T-helper 1 cell (primary cell): ENCODE results near the gene GPC3.

Experiments
- DNase-seq, 5 donors: peaks; one replicate each; pipeline ENCODE4 v3.0.0-alpha.2; 2012 to 2020

Gene GPC3

DNA sequence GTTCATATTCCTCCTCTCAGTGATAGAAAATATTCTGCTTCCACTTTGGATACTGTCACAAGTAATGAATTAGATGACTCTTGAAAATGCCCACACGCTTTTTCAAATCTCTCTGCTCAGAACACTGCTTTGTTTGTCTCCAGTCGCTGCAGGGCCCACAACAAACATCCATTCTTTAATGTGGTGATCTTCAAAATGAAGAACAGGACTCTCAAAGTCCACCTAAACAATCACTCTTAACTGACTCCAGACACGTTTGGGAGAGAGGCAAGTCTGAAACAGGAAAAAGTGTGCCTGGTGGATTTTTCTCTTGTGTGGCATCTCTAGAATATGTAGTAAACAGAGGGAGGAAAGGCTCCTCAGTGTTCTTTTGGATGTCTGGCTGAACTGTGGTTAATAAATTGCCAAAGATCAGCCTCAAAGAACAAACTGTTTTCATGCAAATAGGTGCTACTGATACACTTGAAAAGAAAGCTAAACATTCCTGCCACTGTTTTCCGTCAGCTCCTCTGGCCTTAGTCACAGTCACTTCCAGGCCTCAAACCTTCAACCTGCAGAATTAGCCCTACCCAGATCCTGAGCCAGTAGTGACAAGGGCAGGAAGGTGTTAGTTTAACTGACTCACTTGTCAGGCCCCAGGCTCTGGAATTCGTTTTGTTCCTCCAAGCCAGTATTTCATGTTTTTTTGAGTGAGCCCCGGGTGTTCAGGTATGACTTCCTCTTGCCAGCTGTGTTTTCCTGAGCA, 310.5 kb downstream of the GPC3 start:
- no peak for DNase-seq

DNA sequence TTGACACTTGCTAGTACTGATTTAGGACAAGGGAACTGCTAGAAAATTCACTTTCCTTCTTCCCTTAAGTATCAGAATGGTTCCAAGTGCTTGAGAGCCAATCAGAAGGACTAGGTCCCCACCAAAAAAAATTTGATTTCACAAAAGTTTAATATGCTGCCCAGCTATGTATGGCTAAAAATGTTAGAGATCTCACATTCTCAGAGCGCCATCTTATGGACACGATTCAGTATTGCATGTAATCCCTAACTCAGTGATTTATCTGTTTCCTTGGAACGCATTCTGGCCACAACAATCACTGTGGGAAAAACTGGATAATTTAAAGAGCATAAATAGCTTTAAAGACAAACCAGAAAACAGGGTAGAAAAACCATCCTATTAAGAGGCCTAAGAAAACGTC, 315.0 kb downstream of the GPC3 start:
- DNase-seq = peak in 1 of 5 donors; percentile 8

DNA sequence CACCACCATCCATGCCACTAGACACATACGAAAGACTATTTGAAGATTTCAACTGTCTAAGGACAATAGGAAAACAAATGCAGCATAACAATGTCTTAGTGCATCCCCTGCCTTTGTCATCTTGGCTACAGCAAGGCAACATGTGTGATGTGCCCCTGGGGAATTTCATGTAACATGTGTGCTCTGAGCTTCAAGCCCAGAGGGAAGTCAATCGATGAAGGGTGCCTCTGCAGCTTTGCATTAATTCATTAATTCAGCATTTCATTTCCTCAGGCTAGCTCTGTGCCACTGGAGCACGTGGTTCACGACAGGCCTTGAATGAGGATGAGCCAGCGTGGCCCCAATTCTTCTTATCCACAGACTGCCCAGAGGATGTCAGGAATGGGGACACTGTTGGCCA, 316.2 kb downstream of the GPC3 start:
- DNase-seq = no peak

DNA sequence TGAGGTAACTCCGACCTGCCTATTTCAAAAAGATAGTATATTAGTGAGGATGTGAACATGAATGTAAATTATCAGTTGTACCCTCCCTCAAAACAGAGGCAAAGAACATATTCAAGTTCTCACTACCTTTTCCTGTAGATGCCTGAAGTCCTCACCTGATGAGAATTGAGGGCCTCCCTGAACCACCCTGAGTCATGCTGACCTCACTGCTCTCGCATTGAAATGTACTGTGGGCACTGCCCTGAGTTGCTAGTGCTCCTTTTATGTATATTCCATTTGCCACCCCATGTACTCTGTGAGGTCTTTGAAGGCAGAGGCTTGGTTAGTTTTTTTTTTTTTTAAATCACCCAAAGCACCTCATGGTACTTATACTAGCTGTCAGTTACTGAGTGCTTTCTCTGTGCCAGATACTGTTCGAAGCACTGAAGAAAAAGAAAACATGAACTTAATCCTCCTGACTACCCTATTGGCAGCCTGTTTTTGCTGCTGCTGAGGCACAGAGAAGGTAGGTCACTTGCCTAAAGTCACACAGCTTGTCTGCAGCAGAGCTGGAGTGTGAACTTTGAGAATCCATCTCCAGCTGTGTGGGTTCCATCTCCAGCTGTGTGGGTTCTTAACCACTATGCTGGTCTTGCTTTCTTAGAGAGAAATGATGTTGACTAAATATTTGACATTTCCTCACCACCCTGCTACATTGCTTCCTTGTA, 317.0 kb downstream of the GPC3 start:
- DNase-seq = no peak

DNA sequence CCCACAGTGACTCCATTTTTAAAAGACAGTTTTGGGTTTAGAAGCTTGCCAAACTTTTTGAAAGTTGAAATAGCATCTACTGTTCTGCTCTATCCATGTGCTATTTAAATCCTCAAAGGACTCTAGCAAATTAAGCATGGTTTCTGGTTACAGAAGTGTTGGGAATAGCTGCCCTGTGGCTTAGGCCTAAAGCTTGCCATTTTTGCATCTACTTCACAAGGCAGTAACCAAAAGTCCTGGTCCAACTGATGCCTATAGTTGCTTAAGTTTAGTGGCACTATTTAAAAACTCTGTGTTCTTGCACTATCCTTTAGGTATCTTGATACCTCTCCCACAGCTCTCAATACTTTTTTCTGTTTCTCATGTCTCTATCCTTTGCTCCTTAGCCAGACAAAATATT, 319.1 kb downstream of the GPC3 start:
- no peak for DNase-seq

DNA sequence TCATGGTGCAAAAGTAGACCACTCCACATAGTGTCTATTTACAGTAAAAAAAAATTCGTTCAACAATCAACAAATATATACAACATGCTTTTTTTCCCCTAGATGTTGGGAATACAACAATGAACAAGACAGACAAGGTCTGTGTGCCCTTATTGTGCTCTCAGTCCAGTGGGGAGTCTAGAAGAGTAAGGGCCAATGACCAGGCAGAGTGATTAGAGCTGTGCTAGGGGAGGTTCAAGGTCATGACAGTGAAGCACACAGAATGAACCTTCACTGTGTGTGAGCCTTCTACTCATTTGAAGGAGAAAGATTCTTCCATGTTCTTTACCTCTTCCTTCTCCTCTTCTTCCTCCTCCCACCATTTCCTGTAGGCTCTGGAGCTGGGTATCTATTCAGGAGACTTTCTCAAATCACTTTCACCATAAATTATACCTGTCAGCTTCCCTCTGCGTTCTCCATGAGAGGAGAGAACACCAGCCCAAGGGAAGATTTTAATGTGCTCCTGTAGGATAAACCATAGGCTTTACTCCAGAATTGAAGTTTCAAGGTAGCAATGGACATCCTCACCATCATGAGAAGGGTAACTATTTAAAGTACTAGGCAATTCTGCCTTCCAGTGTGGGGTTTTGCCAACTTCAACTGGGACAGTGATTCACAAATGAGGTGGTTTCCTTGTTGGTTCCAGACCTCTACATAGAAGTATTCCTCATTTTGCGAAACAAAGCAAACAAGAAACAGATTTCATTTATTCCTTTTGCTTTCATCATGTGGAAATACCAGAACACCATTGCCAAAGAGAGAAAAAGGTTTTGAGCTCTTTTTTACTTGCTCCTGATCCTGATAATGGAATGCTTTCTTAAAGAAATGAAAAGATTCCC, 323.2 kb downstream of the GPC3 start:
- DNase-seq = no peak

DNA sequence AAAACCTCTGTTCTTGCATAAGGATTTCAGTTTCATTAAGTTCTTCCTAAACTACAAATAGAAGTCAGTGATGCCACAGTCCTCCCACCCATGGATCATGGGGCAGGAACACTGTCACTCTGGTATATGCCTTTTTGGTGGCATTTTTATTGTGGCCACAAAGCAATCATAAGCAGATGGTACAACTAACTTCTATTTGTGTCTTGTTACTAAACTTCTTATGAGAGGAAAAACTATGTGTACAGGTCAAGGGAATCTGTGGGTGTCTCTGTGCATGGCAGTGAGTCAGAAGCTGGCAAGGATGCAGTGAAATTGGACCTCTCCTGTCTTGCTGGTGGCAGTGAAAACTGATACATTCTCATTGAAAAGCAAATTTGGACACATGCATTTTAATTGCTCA, 325.1 kb downstream of the GPC3 start:
- no peak for DNase-seq

DNA sequence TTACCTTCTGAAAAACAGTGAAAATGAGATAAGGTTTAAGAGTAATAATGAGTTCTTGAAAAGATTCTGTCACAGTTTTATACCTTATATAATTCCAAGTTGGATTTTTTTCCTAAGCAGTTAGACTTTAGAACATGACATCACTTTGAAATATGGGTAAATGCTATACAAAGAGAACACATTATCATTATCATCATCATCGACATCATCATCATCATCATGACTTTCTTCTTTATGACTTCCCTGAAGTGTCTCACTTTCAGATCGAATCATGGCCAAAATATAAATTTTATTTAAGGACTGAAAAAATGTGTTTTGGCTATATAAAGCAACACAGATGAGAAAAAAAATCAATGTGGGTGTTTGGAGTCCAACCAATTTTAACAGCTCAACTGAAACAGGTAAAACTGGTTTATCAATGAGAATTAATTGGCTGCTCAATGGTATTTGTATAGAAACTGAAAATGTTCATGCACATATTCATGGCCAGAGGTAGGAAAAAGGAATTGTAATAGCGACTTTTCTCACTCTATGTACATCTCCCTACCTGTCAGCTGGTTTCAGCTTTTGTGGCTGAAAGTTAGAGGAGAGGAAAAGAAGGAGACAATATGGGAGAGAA, 327.0 kb downstream of the GPC3 start:
- no peak for DNase-seq

DNA sequence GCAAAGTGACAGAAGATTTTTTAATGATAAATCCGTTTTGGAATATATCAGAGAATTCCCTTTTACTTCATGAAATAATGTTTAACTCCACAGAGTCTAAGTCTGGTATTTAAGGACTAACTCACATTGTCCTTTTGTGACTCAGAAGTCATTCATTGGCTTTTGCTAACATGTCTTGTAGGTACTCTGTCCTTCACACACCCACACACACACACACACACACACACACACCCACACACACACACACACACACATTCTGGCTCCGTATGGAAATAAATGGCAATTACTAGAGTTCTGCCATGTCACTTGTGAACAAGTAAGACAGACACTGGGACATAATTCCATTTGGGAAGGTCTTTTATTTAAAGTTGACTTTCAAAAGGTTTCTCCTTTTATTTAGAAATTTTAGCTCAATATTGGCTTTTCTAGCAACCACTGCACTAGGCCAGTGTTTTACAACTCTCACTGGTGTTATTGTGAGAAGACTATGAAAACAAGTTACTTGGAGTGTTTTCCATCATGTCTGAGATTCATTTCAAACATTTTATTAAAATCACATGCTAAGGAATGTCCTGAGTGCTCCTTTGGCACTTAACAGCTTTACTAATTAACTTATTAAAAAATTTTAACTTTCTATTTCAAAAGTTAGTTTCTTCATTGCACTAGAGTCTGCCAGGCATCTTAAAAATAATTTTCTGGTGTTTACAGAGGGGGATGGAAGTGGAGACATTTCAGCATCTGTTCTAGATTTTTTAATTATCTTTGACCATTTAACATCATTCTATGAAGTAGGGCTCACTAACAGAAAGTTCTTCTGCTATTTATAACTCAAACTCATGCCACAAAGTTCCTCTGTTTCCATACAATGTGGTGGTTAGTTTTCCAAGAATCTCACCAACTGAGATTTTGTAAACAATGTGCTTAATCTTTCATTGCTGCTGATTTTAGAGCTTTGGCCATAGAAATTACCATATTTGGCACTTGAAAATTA, 329.8 kb downstream of the GPC3 start:
- DNase-seq = no peak

DNA sequence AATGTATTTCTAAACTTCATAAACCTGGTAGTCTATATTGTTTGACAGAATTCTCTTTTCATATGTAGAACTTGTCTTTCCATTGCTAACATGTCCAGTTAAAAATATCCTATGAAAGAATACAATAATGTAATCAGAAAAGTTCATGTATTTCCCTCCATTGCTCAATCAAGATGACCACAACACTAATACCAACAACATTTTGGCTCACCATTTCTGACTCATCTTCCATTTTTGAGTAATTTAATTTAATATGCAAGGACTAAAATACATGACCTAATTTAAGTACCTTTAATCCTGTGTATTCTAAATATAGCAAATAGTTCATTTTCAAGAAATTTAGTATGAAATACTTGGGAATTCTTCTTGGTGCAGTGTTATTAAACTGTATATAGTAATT, 330.6 kb downstream of the GPC3 start:
- DNase-seq = no peak

DNA sequence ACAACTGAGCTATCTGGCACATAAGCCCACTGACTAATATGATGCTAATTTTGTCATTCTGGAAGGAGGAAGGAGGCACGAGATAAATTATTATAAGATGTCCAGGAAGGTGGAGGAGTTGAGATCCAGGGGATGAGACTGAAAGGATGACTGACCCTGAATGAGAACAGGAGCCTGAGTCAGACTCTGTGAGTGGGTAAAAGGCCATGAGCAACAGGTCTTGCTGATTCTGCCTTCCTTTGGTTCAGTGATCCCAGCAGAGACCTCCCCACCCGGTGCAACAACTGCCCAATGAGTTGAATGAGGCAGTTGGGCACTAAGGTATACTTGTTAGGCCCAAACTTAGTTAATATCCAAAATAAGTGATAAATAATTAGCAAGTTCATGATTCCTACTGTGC, 332.0 kb downstream of the GPC3 start:
- no peak for DNase-seq

DNA sequence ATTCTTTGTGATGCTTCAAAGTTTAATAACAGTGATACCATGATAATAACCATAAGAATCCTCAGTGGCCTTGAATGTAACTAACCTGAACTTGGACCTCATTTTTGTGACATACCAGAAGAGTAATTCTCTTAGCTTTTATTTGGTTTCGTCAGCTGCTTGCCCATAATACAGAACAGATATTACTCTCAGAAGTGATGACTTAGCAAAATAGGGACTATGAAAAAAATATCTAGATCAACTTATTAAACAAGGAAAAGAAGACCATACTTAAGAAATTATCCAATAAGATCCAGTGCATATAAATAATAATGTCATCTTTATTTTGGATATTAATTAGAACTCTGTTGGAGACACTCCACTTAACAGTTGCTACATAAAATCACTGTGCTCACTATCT, 333.2 kb downstream of the GPC3 start:
- DNase-seq = no peak

DNA sequence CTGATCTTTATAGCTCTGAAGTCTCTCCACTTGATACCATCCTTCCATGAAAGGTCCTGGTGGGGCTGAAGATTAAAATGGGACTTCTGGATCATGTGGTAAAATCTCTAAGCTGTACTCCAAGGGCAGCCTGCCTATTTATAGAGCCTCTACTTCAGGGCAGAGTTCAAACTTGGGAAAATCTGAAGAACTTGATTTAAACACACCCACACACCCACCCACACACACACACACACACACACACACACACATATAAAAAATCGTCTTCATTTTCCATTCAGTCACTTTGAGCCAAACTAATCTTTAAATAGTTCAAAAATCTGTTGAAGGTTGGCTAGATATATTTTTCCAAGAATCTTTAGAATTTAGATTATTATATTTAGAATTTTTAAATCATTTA, 335.2 kb downstream of the GPC3 start:
- no peak for DNase-seq

DNA sequence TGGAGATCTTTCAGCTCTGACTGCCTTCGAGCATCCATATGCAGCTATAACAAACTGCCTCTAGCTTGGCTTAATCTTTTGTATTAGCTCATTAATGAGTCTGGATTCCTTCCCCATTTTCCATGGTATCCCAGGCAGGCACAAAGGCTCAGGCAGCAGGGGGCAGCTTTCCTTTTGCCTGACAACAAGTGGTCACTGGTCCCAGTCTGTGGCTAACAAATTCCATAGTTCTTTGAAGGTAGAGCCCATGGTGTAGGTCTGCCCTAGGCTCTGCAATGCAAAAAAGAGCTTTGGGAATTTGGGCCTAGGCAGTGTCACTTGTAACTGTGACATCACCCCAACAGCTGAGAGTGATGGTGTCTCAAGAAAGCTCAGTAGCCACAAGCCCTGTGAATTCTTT, 335.7 kb downstream of the GPC3 start:
- no peak for DNase-seq

DNA sequence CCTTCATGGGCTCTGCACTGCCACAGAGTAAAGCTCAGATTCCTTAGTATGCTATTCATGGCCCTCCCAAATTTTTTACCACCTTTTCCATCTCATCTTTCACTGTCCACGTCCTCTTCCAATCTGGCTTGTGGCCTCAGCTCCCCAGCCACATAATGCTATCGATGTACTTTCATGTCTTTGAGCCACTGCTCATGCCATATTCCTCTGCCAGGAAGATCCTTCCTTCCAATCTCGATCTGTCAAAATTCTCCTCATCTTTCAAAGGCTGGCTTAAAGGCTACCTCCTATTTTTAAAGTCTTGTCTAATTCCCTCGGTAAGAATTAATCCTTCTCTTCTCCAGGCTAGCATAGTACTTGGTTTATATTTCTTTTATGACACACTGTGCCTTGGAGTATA, 336.8 kb downstream of the GPC3 start:
- no peak for DNase-seq

DNA sequence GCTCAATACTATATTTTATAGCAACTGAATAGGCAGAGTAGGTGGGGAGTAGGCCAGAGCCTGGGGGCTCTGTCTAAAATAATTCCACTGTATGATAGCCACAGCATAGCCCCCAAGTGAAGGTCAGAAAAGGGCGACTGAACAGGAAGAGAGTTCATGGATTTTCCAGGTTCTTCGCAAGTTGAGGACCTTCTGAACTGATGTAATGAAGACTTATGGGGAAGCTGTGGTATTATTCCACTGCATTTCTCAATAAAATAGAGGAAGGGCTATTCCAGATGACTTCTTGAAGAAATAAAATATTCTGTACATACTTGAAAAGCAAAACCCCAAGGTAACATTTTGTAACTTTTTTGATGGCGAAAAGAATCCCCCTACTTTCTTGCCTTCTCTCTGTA, 338.7 kb downstream of the GPC3 start:
- DNase-seq = no peak

DNA sequence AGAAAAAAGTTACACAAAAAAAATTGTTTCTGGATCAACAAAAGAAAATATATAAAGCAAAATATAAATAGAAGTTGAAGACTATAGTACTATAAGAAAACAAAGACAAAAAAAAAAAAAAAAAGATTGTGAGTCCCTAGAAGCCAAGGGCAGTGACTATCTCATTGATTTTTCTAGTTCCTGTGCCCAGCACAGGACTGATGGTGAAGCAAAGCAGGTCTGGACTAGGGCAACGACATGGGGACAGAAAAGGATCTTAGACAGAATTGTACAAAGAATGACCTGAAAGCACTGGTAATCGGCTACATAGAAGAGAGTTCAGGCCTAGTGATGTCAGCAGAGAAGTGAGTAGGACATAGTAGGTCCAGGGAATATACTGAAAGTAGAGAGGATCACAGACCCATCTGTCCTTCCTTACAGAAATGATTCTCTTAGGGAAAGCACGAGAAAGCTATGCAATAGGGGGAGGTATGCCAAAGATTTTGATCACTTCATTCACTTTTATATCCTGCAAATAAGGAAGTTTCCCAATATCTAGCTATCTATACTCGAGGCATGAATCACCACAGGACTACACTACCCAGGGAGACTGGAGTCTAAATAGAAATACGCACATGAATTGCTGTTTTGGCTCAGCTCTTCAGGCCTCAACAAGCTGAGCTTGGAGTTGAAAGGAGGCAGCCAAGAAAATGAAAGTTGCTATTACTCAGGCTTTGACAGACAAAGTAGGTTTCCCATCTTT, 339.2 kb downstream of the GPC3 start:
- no peak for DNase-seq

DNA sequence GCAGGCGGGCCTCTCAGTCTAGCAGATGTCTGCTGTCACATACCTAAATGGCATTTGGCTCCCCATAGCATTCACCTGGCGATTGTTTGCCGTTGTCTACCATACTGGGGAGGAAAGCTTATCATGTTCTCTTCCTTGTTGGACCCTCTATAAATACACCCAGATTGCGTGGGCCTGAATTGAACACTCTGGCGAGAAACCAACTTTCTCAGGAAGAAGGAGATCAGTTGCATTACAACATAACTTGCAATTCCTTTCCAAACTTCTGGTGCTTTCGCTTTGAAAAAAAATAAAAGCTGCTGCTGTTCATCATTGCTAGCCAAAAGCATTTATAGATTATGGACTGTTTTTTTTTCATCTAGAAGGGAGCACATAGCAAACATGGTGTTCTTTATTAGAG, 340.1 kb downstream of the GPC3 start:
- DNase-seq = no peak

DNA sequence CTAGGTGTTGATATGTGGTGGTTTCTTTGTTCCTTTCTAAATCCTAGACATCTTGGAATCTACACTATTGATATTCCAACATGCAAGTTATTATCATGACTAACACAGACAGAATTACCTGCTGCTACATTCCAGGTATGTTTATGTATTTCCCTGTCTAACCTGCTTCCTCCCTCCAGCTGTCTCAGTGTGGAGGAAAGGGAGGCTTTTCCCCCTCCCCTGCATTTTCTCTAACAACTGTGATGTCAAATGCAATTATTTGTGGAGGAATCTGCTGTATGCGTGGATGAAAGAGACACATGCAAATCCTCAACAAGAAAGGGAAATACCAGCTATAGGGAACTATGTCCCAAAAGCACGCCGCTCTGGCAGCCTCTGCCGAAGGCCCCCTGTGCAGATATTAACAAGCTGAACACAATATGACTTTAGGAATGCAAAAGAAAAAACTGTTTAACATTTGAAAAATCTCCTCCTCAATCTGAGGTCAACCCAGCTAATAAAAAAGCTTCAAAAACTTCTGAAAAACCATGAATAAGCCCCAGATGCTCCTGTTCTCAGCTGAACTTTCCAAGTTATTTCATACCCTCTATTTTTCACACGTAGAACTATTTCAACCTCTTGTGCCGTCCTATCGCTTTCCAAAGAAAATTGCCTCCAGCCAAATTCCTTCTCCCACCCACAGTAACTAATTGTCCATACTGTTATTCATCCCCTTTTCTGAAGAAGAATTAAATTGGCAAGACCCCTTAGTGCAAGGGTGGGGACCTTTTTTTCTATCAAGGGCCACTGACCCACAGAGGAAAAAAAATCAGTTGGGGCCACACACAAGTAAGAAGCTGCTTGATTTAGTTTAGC, 345.0 kb downstream of the GPC3 start:
- DNase-seq = no peak

DNA sequence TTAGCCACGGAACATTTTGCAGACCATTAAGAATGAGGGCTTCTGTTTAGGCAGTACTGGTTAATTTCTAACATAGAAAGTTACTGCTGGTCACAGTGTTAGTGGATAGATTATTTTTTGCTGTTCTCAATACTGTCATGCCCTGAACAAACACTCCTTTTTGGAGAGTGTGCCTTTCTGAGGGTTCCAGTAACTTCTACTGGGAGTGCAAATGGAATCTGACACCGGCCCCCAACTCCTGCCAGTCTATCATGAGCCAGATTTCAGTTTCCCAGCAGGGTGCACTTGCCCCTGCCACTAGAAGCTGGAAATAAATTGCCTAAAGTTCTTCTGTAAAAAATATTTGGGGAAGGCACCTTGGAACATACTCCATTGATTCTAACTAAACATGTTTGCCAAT, 345.7 kb downstream of the GPC3 start:
- no peak for DNase-seq
